ENCODE results near the gene SLC35F1.

SLC35F1 gene

DNA sequence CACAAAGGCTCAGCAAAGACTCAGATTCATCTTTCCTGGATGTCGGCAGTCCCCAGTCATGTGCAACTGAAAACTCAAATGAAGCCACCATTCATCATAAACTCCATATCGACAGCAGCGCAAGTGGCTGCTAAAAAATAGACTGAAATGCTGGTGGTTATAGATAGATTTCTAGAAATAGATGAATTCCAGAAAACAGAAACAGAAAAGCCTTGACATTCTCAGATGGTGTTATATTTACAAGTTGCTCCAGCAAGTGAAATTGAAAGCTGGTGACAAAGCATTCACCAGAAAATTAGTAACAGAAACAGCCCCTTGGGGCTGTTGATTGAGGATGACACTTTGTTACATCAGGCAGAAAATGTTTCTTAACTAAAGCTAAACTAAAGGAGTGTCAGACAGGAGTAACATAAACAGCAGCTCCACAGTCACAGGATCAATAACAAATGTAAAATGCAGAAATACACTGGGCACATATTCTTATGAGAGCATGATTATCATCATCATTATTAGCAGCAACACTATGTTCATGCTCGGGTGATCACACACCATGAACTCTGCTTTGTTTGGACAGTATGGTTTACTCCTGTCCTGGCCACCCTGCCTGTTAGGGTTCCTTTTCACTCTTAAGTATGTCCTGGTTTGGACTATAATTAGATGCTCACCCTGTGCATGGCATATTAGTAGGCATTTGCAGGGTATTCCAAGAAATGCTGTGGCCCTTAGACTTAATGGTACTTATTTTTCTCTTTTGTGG lies 36.4 kb upstream of the SLC35F1 start:
- H3K27ac ChIP-seq (ENCODE audit: low read length) = no peak overlapping the region
- H3K4me1 ChIP-seq (ENCODE audit: low read length) = no peaks in the 10 kb centered on the region
- peak overlapping the region; percentile 9; the same call in 1 of the 2 replicates for H3K4me2 ChIP-seq (ENCODE audit: low read length)
- no peak overlapping the region for H3K4me3 ChIP-seq (ENCODE audit: low read length)
- no peaks in the 10 kb centered on the region for H3K9me3 ChIP-seq (ENCODE audit: insufficient read depth, low read length)
- H4K20me1 ChIP-seq (ENCODE audit: insufficient read depth, low read length) = no peaks in the 10 kb centered on the region
- H3K27me3 ChIP-seq (ENCODE audit: low read depth, low read length) = no peaks in the 10 kb centered on the region
- H3K9ac ChIP-seq (ENCODE audit: low read length) = no peak overlapping the region
- H3K36me3 ChIP-seq (replicated peaks; ENCODE audit: low read depth, low read length) = no peaks in the 10 kb centered on the region
- H3K79me2 ChIP-seq (ENCODE audit: low read length) = no peaks in the 10 kb centered on the region
- H2AFZ ChIP-seq (ENCODE audit: low read depth, low read length) = no peak overlapping the region
- no peak for TF ChIP-seq EZH2phosphoT487 (IDR thresholded peaks at IDR 0.05; ENCODE audit: low read depth)
- TF ChIP-seq, protein P1, sequence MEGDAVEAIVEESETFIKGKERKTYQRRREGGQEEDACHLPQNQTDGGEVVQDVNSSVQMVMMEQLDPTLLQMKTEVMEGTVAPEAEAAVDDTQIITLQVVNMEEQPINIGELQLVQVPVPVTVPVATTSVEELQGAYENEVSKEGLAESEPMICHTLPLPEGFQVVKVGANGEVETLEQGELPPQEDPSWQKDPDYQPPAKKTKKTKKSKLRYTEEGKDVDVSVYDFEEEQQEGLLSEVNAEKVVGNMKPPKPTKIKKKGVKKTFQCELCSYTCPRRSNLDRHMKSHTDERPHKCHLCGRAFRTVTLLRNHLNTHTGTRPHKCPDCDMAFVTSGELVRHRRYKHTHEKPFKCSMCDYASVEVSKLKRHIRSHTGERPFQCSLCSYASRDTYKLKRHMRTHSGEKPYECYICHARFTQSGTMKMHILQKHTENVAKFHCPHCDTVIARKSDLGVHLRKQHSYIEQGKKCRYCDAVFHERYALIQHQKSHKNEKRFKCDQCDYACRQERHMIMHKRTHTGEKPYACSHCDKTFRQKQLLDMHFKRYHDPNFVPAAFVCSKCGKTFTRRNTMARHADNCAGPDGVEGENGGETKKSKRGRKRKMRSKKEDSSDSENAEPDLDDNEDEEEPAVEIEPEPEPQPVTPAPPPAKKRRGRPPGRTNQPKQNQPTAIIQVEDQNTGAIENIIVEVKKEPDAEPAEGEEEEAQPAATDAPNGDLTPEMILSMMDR (IDR thresholded peaks at IDR 0.05; ENCODE audit: low read depth, low read length) = no peak

DNA sequence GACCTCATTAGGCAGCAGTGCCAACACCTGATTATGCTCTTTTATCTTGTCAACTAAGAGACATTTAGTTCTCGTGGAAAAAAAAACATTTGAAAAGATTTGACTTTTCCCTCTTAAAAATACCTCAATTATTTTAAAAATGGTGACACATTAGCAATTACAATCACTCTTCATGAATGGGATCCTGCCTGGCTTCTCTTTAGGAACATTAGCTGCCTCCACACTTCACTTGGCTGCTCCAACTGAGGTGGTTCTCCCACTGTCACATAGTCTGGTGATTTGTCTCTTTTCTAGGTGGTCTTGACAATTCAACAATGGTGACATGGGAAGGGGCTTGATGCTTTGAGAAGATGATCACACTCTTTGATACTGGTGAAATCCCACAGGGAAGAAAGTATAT lies 26.2 kb upstream of the SLC35F1 start:
- Histone ChIP-seq H3K9me3 (ENCODE audit: insufficient read depth, low read length) (no peaks in the 10 kb centered on the region), H3K4me2 (ENCODE audit: low read length) (no peak overlapping the region)

DNA sequence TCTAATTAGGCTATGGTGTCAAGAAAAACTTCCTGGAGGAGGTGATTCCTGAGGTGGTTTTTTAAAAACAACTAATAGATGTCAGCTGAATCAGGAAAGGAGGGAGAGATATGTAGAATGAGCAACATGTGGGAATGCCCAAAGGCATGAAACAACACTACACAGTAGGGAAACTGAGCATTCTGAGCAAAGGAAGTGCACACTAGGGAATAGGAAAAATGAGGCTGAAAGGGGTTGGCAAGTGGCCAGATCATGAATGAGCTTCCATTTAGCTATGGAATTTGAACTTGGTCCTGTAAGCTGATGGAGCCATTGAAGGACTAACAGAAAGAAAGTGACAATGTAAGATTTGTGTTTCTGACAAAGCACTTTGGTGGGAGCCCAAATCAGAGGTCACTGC lies 16.9 kb upstream of the SLC35F1 start:
- no peaks in the 10 kb centered on the region for H3K27me3 ChIP-seq (ENCODE audit: low read depth, low read length)
- no peaks in the 10 kb centered on the region for H3K36me3 ChIP-seq (replicated peaks; ENCODE audit: low read depth, low read length)
- H3K79me2 ChIP-seq (ENCODE audit: low read length) = no peaks in the 10 kb centered on the region
- H3K27ac ChIP-seq (ENCODE audit: low read length) = no peak overlapping the region
- H3K9me3 ChIP-seq (ENCODE audit: insufficient read depth, low read length) = no peaks in the 10 kb centered on the region
- no peak overlapping the region for H2AFZ ChIP-seq (ENCODE audit: low read depth, low read length)
- no peak overlapping the region for H3K4me3 ChIP-seq (ENCODE audit: low read length)
- H3K4me1 ChIP-seq (ENCODE audit: low read length) = no peaks in the 10 kb centered on the region
- TF ChIP-seq, protein P1 (IDR thresholded peaks at IDR 0.05; ENCODE audit: low read depth, low read length) = no peak
- no peak for TF ChIP-seq EZH2phosphoT487 (IDR thresholded peaks at IDR 0.05; ENCODE audit: low read depth)
- no peak overlapping the region for H3K9ac ChIP-seq (ENCODE audit: low read length)
- no peaks in the 10 kb centered on the region for H4K20me1 ChIP-seq (ENCODE audit: insufficient read depth, low read length)
- no peak overlapping the region for H3K4me2 ChIP-seq (ENCODE audit: low read length)

More for the DNA sequence above, 26.2 kb upstream of the SLC35F1 start:
- Histone ChIP-seq H2AFZ (ENCODE audit: low read depth, low read length) (no peak overlapping the region), H3K79me2 (ENCODE audit: low read length) (no peaks in the 10 kb centered on the region), H3K4me1 (ENCODE audit: low read length) (peaks cover 12% of the 10 kb centered on the region), H4K20me1 (ENCODE audit: insufficient read depth, low read length) (no peaks in the 10 kb centered on the region), H3K27ac (ENCODE audit: low read length) (no peak overlapping the region), H3K4me3 (ENCODE audit: low read length) (no peak overlapping the region), H3K27me3 (ENCODE audit: low read depth, low read length) (no peaks in the 10 kb centered on the region), H3K9ac (ENCODE audit: low read length) (no peak overlapping the region), H3K36me3 (replicated peaks; ENCODE audit: low read depth, low read length) (no peaks in the 10 kb centered on the region)
- TF ChIP-seq EZH2phosphoT487 (IDR thresholded peaks at IDR 0.05; ENCODE audit: low read depth) = no peak
- TF ChIP-seq, protein P1 (IDR thresholded peaks at IDR 0.05; ENCODE audit: low read depth, low read length) = no peak

DNA sequence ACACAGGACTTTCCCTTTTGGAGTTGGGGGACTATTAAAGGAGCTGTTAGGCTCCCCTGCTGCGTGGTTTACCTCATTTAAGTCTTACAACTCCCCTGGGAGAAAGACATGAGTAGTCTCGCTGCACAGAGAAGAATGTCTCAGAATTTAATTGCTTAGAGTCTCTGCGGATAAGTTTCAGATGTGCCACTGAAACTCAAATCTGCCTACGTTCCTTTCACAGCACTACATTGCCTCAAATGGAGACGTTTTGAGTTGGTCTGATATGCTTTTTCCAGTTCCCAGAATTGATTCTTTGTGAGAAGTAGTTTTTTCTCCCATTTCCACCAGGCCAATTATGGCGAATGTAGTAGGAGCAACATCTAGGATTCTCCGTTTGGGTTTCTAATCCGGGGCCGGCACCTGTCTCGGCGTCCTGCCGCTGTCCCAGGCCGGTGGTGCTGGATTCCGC lies 532 bp upstream of the SLC35F1 start:
- no peak overlapping the region for H3K27ac ChIP-seq (ENCODE audit: low read length)

More for the DNA sequence above, 532 bp upstream of the SLC35F1 start:
- Histone ChIP-seq H3K36me3 (replicated peaks; ENCODE audit: low read depth, low read length) (no peaks in the 10 kb centered on the region), H3K4me1 (ENCODE audit: low read length) (no peaks in the 10 kb centered on the region), H3K4me3 (ENCODE audit: low read length) (no peak overlapping the region), H3K79me2 (ENCODE audit: low read length) (no peaks in the 10 kb centered on the region), H4K20me1 (ENCODE audit: insufficient read depth, low read length) (no peaks in the 10 kb centered on the region), H3K27me3 (ENCODE audit: low read depth, low read length) (no peaks in the 10 kb centered on the region), H2AFZ (ENCODE audit: low read depth, low read length) (no peak overlapping the region), H3K4me2 (ENCODE audit: low read length) (no peak overlapping the region), H3K9ac (ENCODE audit: low read length) (no peak overlapping the region), H3K9me3 (ENCODE audit: insufficient read depth, low read length) (no peaks in the 10 kb centered on the region)
- TF ChIP-seq, protein P1 (IDR thresholded peaks at IDR 0.05; ENCODE audit: low read depth, low read length) = no peak
- TF ChIP-seq EZH2phosphoT487 (IDR thresholded peaks at IDR 0.05; ENCODE audit: low read depth) = no peak
